Activated naive CD8-positive, alpha-beta T cell treated with anti-CD3 and anti-CD28 coated beads, Interleukin-2, amount 10 ng/mL, durations not matched to agents 7 days and 5 days (primary cell): ENCODE results near the gene B3GNT8. TPM values are rescaled to one million over a fixed set of nuclear protein-coding genes. Genes with fewer than 3 reads are reported as not detected.
A peak's percentile ranks its signal among the peaks of the same experiment; 100 is the strongest.

Source experiments
- ATAC-seq: fragments of 150-1000 bp; cut with Tn5 transposase; one replicate; pipeline ENCODE4 v1.10.0; 2021; ENCODE audit warnings: low read depth, moderate library complexity
- POLR2A ChIA-PET: fragments of 350-600 bp; sonication (Branson Sonifier 250); formaldehyde crosslinking; loops from one replicate; lab custom pipeline; 2021; ENCODE audit warnings: antibody characterized with exemption; lab: Charles Lee
- DNase-seq: peaks from one replicate; pipeline ENCODE4 v3.0.0; 2021
- H3K27ac Mint-ChIP-seq: one replicate; pipeline ENCODE4 v1.8.0; 2022; ENCODE audit warnings: mild to moderate bottlenecking, mixed read lengths
- H3K27me3 Mint-ChIP-seq: one replicate; pipeline ENCODE4 v1.8.0; 2022; ENCODE audit warnings: mild to moderate bottlenecking, moderate library complexity, mixed read lengths
- H3K36me3 Mint-ChIP-seq: one replicate; pipeline ENCODE4 v1.8.0; 2021; ENCODE audit warnings: mild to moderate bottlenecking, mixed read lengths
- H3K4me1 Mint-ChIP-seq: one replicate; pipeline ENCODE4 v1.8.0; 2021; ENCODE audit warnings: mixed read lengths
- H3K4me3 Mint-ChIP-seq: one replicate; pipeline ENCODE4 v1.8.0; 2022; ENCODE audit warnings: mild to moderate bottlenecking, moderate library complexity, mixed read lengths
- H3K9me3 Mint-ChIP-seq: one replicate; pipeline ENCODE4 v1.8.0; 2021; ENCODE audit warnings: mixed read lengths
- total RNA-seq, 2 experiments: library from RNA; stranded (reverse); gene quantifications; one replicate each; pipeline ENCODE4 v1.2.3, GENCODE V29; 2021

Gene B3GNT8
- total RNA-seq, 2 experiments from 2014 or later, result 2.0 to 2.2 TPM

- peak overlapping the region; percentile 2 for H3K27ac Mint-ChIP-seq
- ATAC-seq (no peak), DNase-seq (no peak)
- H3K4me3 Mint-ChIP-seq, result no peak overlapping the region
- peaks cover 22% of the 10 kb centered on the region for H3K4me1 Mint-ChIP-seq
- POLR2A ChIA-PET, result interaction anchor here (0.9 to 1.6 kb wide), 5 partner anchors 8 to 104 kb away, joined by 3 to 4 read pairs (median 3); partner anchors contain the start of gene DMAC2
- H3K9me3 Mint-ChIP-seq, result no peaks in the 10 kb centered on the region
- peaks cover 10% of the 10 kb centered on the region for H3K36me3 Mint-ChIP-seq
- H3K27me3 Mint-ChIP-seq, result no peaks in the 10 kb centered on the region
These were observed 4.5 kb upstream of the B3GNT8 start for GRCh38 chr19:41431426-41432386.

GRCh38 chr19:41430922-41431321, 3.7 kb upstream of the B3GNT8 start:
- Mint-ChIP-seq H3K4me1 (peaks cover 23% of the 10 kb centered on the region), H3K4me3 (no peak overlapping the region), H3K36me3 (peaks cover 10% of the 10 kb centered on the region), H3K27ac (no peak overlapping the region), H3K9me3 (no peaks in the 10 kb centered on the region), H3K27me3 (no peaks in the 10 kb centered on the region)
- DNase-seq (no peak), ATAC-seq (no peak)
- POLR2A ChIA-PET, result interaction anchor here (0.9 to 1.6 kb wide), 4 partner anchors 74 to 103 kb away, joined by 3 to 4 read pairs (median 3); no protein-coding TSS in a partner anchor

GRCh38 chr19:41428481-41428859, 1.3 kb upstream of the B3GNT8 start:
- no peaks in the 10 kb centered on the region for H3K27me3 Mint-ChIP-seq
- DNase-seq (no peak), ATAC-seq (peak; percentile 15)
- peak overlapping the region; percentile 98 for H3K4me3 Mint-ChIP-seq
- POLR2A ChIA-PET, result interaction anchor here (0.5 to 3.8 kb wide), 5 partner anchors 9 to 73 kb away, joined by 3 to 24 read pairs (median 5); partner anchors contain the start of genes B9D2 and DMAC2
- H3K36me3 Mint-ChIP-seq, result peaks cover 8% of the 10 kb centered on the region
- H3K27ac Mint-ChIP-seq, result peak overlapping the region; percentile 55
- peaks cover 21% of the 10 kb centered on the region for H3K4me1 Mint-ChIP-seq
- H3K9me3 Mint-ChIP-seq, result no peaks in the 10 kb centered on the region

DNA sequence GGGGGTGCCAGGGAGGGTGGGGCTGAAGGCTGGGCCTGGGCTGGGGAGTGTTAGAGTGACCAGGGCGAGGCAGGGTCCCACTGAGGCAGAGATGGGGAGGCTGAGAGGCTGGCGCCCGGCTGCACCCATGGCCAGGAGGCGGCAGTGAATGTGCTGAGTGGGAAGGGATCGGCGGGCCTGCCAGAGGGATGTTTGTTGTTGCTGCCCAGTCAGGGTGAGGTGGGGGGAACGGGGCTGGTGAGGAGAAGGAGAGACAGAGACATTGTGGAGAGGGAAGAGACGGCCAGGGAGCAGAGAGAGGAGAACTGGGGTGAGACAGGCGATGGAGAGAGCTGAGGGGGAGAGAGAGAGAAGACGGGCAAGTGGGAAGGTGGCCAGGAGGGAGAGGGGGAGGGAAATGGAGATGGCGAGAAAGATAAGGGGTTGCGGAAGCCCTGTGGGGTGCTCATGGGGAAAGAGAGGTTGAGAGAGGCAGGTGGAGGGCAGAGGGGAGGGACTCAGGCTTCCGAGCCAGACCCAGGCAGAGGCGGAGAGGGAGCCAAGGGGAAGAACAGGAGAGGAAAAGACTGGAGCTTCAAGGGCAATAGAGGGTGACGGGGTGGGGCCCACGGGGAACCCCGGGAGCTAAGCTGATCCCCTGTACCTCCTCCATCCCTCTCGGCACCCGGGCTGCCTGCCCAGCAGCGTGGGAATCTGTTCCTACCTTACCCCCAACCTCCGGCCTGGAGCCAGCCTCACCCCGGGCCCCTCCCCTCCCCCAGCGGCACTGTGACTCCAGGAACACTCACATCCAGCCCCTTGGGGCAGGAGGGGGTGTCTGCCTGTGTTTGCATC, 690 bp upstream of the B3GNT8 start:
- Mint-ChIP-seq H3K4me1 (peaks cover 21% of the 10 kb centered on the region), H3K9me3 (no peaks in the 10 kb centered on the region), H3K27ac (peak overlapping the region; percentile 97), H3K27me3 (no peaks in the 10 kb centered on the region), H3K36me3 (peaks cover 9% of the 10 kb centered on the region), H3K4me3 (peak overlapping the region; percentile 98)
- POLR2A ChIA-PET, result interaction anchor here (0.5 to 3.8 kb wide), 7 partner anchors 9 to 75 kb away, joined by 3 to 24 read pairs (median 3); partner anchors contain the start of genes B9D2 and DMAC2
- peak; percentile 52 for DNase-seq
- peak; percentile 37 for ATAC-seq

- no peaks in the 10 kb centered on the region for H3K9me3 Mint-ChIP-seq
- H3K36me3 Mint-ChIP-seq, result peaks cover 16% of the 10 kb centered on the region
- H3K4me3 Mint-ChIP-seq, result peak overlapping the region; percentile 98
- POLR2A ChIA-PET, result interaction anchor here (0.6 to 3.8 kb wide), 3 partner anchors 13 to 122 kb away, joined by 3 to 24 read pairs (median 3); partner anchors contain the start of gene DMAC2
- no peak for ATAC-seq
- no peak for DNase-seq
- peak overlapping the region; percentile 97 for H3K27ac Mint-ChIP-seq
- H3K4me1 Mint-ChIP-seq, result peaks cover 17% of the 10 kb centered on the region
- H3K27me3 Mint-ChIP-seq, result no peaks in the 10 kb centered on the region
These were observed 895 bp downstream of the B3GNT8 start for GRCh38 chr19:41426116-41426841.

- H3K36me3 Mint-ChIP-seq, result peaks cover 25% of the 10 kb centered on the region
- peak overlapping the region; percentile 70 for H3K27ac Mint-ChIP-seq
- H3K27me3 Mint-ChIP-seq, result no peaks in the 10 kb centered on the region
- POLR2A ChIA-PET, result interaction anchor here (0.6 kb wide), 2 partner anchors 40 to 88 kb away, joined by 3 to 6 read pairs; no protein-coding TSS in a partner anchor
- no peak for DNase-seq
- no peaks in the 10 kb centered on the region for H3K9me3 Mint-ChIP-seq
- no peak for ATAC-seq
- H3K4me1 Mint-ChIP-seq, result peaks cover 17% of the 10 kb centered on the region
- H3K4me3 Mint-ChIP-seq, result peak overlapping the region; percentile 25
These were observed 1.7 kb downstream of the B3GNT8 start for GRCh38 chr19:41425174-41426115.

- Mint-ChIP-seq H3K36me3 (peaks cover 28% of the 10 kb centered on the region), H3K4me3 (peak overlapping the region; percentile 39), H3K4me1 (peaks cover 19% of the 10 kb centered on the region), H3K27me3 (no peaks in the 10 kb centered on the region), H3K27ac (peak overlapping the region; percentile 70), H3K9me3 (no peaks in the 10 kb centered on the region)
- no peak for ATAC-seq
- DNase-seq, result no peak
- POLR2A ChIA-PET, result interaction anchor here (0.6 to 1.4 kb wide), 4 partner anchors 9 to 346 kb away, joined by 3 to 6 read pairs (median 4); no protein-coding TSS in a partner anchor
These were observed 2.6 kb downstream of the B3GNT8 start for GRCh38 chr19:41424335-41425173.

GRCh38 chr19:41422955-41423354, 4.2 kb downstream of the B3GNT8 start:
- no peak for ATAC-seq
- peak overlapping the region; percentile 34 for H3K27ac Mint-ChIP-seq
- POLR2A ChIA-PET, result no interaction called here

DNA sequence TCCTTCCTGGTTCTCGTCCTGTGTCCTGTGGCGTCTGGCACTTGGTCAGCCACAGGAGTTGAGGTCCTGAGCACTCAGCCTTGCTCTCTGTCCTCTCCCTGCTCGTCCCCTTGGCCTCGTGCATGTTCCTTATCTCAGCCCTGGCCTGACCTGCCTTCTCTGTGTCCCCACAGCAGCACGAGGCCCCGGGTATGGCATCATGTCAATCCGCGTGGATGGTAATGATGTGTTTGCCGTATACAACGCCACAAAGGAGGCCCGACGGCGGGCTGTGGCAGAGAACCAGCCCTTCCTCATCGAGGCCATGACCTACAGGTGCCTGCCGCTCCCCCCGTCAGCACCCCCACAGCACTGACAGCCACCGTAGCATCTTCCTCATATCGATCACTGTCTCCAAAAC, 4.7 kb downstream of the B3GNT8 start:
- POLR2A ChIA-PET, result no interaction called here
- Mint-ChIP-seq H3K36me3 (peaks cover 31% of the 10 kb centered on the region), H3K4me3 (no peak overlapping the region), H3K4me1 (peaks cover 9% of the 10 kb centered on the region), H3K27ac (peak overlapping the region; percentile 34), H3K9me3 (no peaks in the 10 kb centered on the region), H3K27me3 (no peaks in the 10 kb centered on the region)
- ATAC-seq (no peak), DNase-seq (no peak)

More at GRCh38 chr19:41422955-41423354, 4.2 kb downstream of the B3GNT8 start:
- H3K36me3 Mint-ChIP-seq, result peaks cover 33% of the 10 kb centered on the region
- no peak overlapping the region for H3K4me3 Mint-ChIP-seq
- no peak for DNase-seq
- H3K27me3 Mint-ChIP-seq, result no peaks in the 10 kb centered on the region
- H3K4me1 Mint-ChIP-seq, result peaks cover 13% of the 10 kb centered on the region
- H3K9me3 Mint-ChIP-seq, result no peaks in the 10 kb centered on the region

DNA sequence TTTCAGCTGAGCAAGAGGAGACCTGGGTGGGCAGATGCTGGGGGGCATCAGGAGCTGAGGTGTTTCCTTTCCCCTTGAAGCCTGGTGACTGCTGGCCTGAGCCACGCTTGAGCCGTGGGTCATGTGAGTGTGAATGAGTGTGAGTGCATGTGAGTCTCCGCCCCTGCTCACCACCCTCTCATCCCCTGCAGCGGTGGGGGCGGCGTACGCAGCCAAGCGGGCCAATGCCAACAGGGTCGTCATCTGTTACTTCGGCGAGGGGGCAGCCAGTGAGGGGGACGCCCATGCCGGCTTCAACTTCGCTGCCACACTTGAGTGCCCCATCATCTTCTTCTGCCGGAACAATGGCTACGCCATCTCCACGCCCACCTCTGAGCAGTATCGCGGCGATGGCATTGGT, 5.2 kb downstream of the B3GNT8 start:
- peaks cover 7% of the 10 kb centered on the region for H3K4me1 Mint-ChIP-seq
- no peak overlapping the region for H3K4me3 Mint-ChIP-seq
- DNase-seq (no peak), ATAC-seq (no peak)
- H3K27me3 Mint-ChIP-seq, result no peaks in the 10 kb centered on the region
- H3K27ac Mint-ChIP-seq, result no peak overlapping the region
- peaks cover 33% of the 10 kb centered on the region for H3K36me3 Mint-ChIP-seq
- no peaks in the 10 kb centered on the region for H3K9me3 Mint-ChIP-seq
- POLR2A ChIA-PET, result no interaction called here

GRCh38 chr19:41421314-41421713, 5.9 kb downstream of the B3GNT8 start:
- H3K27me3 Mint-ChIP-seq, result no peaks in the 10 kb centered on the region
- H3K27ac Mint-ChIP-seq, result no peak overlapping the region
- DNase-seq, result no peak
- no peaks in the 10 kb centered on the region for H3K9me3 Mint-ChIP-seq
- H3K4me1 Mint-ChIP-seq, result peaks cover 3% of the 10 kb centered on the region
- no peak for ATAC-seq
- H3K4me3 Mint-ChIP-seq, result no peak overlapping the region
- peaks cover 35% of the 10 kb centered on the region for H3K36me3 Mint-ChIP-seq
- POLR2A ChIA-PET, result no interaction called here
